ENCODE data around the gene AUTS2.

The AUTS2 gene

GRCh38 chr7:70596598-70596913 lies 998.3 kb downstream of the AUTS2 start:
- DNase-seq, result no peak

GRCh38 chr7:70597066-70597465 lies 998.8 kb downstream of the AUTS2 start:
- no peak for DNase-seq

- DNase-seq, result no peak
Observed at GRCh38 chr7:70598976-70599375, 1000.7 kb downstream of the AUTS2 start.

GRCh38 chr7:70599446-70600190 lies 1001.3 kb downstream of the AUTS2 start:
- DNase-seq, result no peak

GRCh38 chr7:70600993-70601392 lies 1002.7 kb downstream of the AUTS2 start:
- no peak for DNase-seq

GRCh38 chr7:70602117-70602516 lies 1003.8 kb downstream of the AUTS2 start:
- no peak for DNase-seq

GRCh38 chr7:70607281-70607680 lies 1009.0 kb downstream of the AUTS2 start:
- DNase-seq, result no peak

GRCh38 chr7:70607759-70608158 lies 1009.5 kb downstream of the AUTS2 start:
- DNase-seq, result no peak

- DNase-seq, result no peak
Observed at GRCh38 chr7:70608229-70608628, 1010.0 kb downstream of the AUTS2 start.

GRCh38 chr7:70612811-70613210 lies 1014.5 kb downstream of the AUTS2 start:
- DNase-seq, result no peak

GRCh38 chr7:70614237-70615045 lies 1016.2 kb downstream of the AUTS2 start:
- no peak for DNase-seq

- no peak for DNase-seq
Observed at GRCh38 chr7:70615066-70615606, 1016.9 kb downstream of the AUTS2 start.

GRCh38 chr7:70616211-70616610 lies 1017.9 kb downstream of the AUTS2 start:
- DNase-seq, result no peak

GRCh38 chr7:70616821-70617220 lies 1018.5 kb downstream of the AUTS2 start:
- DNase-seq, result no peak

- DNase-seq, result no peak
Observed at GRCh38 chr7:70618020-70618551, 1019.8 kb downstream of the AUTS2 start.

- no peak for DNase-seq
Observed at GRCh38 chr7:70619130-70619529, 1020.9 kb downstream of the AUTS2 start.

GRCh38 chr7:70619659-70620058 lies 1021.4 kb downstream of the AUTS2 start:
- DNase-seq, result no peak

- DNase-seq, result no peak
Observed at GRCh38 chr7:70620333-70621055, 1022.2 kb downstream of the AUTS2 start.

GRCh38 chr7:70621954-70622600 lies 1023.8 kb downstream of the AUTS2 start:
- DNase-seq, result no peak

- DNase-seq, result no peak
Observed at GRCh38 chr7:70622936-70623335, 1024.7 kb downstream of the AUTS2 start.

GRCh38 chr7:70624500-70625103 lies 1026.3 kb downstream of the AUTS2 start:
- DNase-seq, result no peak

- DNase-seq, result no peak
Observed at GRCh38 chr7:70627461-70627860, 1029.2 kb downstream of the AUTS2 start.

Measured in T-helper 1 cell (primary cell).